ENCODE data around the gene NOTCH4.
A peak's percentile ranks its signal among the peaks of the same experiment; 100 is the strongest.

NOTCH4 gene

DNA sequence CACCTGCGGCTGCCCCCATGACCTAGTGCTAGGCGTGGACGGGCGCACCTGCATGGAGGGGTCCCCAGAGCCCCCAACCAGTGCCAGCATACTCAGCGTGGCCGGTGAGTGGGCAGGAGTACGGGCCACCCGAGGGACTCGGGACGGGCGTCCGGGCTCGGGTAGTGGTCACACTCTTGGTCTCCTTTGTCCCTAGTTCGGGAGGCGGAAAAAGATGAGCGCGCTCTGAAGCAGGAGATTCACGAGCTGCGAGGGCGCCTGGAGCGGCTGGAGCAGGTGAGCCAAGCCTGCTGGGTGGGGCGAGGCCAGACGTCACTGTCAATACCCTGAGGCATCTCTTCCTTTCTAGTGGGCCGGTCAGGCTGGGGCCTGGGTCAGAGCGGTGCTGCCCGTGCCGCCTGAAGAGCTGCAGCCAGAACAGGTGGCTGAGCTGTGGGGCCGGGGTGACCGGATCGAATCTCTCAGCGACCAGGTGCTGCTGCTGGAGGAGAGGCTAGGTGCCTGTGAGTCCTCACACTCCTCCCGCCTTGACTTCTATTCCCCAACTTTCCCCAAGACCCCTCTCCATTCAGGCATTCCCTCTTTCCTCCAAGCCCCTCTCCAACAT lies 56.6 kb downstream of the NOTCH4 start:
- no peak for DNase-seq (ENCODE audit: low spot score in 2 of 2)
- Histone ChIP-seq H3K27me3 (ENCODE audit: low read depth) (no peaks in the 10 kb centered on the region), H3K4me3 (no peak overlapping the region), H3K36me3 (replicated peaks) (peaks cover 52% of the 10 kb centered on the region), H3K4me1 (no peaks in the 10 kb centered on the region), H3K9me3 (no peaks in the 10 kb centered on the region)
- in situ Hi-C loops (cut with MboI; ENCODE audit: low sequenced_read_pairs): no loop called here

DNA sequence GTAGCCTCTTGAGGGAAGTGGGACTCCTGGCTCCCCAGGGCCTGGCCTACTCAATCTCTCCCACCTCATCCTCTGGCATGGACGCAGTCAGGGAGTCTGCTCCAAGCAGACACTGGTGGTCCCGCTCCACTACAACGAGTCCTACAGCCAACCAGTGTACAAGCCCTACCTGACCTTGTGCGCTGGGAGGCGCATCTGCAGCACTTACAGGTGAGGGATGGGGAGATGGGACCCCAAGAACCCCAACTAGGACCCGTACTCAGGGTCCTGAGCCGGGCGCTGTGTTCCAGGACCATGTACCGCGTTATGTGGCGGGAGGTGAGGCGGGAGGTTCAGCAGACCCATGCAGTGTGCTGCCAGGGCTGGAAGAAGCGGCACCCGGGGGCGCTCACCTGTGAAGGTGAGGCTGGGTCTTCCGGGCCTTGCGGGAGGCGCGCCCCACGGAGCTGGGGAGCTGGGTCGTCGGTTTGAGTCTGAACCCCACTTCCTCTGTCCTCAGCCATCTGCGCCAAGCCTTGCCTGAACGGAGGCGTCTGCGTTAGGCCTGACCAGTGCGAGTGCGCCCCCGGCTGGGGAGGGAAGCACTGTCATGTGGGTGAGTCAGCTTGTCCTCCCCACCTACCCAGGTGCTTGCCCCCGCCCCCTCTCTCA lies 57.3 kb downstream of the NOTCH4 start:
- no peak overlapping the region for H3K4me3 ChIP-seq
- no peak for DNase-seq (ENCODE audit: low spot score in 2 of 2)
- no peaks in the 10 kb centered on the region for H3K9me3 ChIP-seq
- no peaks in the 10 kb centered on the region for H3K27me3 ChIP-seq (ENCODE audit: low read depth)
- H3K4me1 ChIP-seq: no peaks in the 10 kb centered on the region
- peaks cover 52% of the 10 kb centered on the region for H3K36me3 ChIP-seq (replicated peaks)
- in situ Hi-C loops (cut with MboI; ENCODE audit: low sequenced_read_pairs): no loop called here

DNA sequence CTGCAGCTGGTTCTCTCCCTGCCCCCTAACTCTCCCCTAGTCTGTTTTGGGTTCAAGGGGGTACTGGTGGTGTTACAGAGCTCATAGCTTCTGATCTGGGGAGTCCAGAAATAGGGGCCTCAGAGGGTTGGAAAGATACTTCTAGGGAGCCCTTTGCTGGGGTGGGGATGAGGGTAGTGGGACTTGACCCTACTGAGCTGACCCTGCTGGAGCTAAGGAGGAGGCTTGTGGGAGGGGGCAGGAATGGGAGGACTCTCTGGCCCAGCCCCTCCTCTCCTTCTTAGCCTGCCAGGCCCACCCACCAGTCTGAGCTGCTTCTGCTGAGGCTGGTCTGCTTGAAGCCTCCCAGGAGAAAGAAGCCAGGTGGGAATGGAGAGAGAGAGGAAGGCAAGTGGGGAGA lies 59.6 kb downstream of the NOTCH4 start, which contains the start of gene EGFL8:
Gene EGFL8, plus strand, starts transcription at position 301 of the 400 bp plus-strand sequence. CDS start 1,571 bp downstream, outside the sequence.
- Histone ChIP-seq H3K4me3 (no peak within 1 kb of the TSS), H3K36me3 (replicated peaks) (peaks cover 37% of the 10 kb centered on the region), H3K27me3 (ENCODE audit: low read depth) (no peaks in the 10 kb centered on the region), H3K9me3 (no peaks in the 10 kb centered on the region), H3K4me1 (no peaks in the 10 kb centered on the region)
- in situ Hi-C loops (cut with MboI; ENCODE audit: low sequenced_read_pairs): no loop called here
- no peak for DNase-seq (ENCODE audit: low spot score in 2 of 2)

DNA sequence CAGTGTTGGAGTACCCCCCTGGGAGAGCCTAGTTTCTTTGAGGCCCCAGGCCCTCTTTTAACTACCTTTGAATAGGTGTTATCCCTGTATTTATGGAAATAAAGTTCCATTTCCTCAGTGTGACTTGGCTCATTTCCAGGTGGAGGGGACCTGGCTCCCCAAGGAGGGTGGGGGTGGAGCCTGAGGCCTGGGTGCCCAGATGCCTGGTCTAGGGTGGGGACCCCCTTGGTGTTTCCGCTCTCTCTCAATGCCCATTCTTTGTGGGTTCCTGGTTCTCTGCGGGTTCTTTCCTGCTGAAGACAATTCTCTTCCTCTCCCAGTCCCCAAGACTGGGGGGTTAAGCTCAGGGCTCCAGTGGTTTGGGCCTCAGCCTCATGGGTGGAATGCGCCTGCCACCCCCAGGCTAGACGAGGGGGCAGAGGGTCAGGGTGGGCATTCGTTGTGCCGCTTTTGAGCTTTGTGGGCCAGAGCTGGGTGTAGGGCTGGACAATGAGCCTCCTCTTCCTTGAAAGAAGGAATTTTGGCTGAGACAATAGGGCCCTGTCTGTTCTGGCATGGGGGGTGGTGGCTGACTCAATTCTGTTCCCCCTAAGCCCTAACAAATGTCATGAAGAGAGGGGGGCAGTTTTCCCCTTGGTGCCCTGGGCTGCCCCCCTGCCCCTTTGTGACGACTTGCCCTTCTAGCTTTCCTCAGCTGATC lies 60.2 kb downstream of the NOTCH4 start:
- Histone ChIP-seq H3K4me3 (no peak overlapping the region), H3K9me3 (no peaks in the 10 kb centered on the region), H3K27me3 (ENCODE audit: low read depth) (no peaks in the 10 kb centered on the region), H3K4me1 (no peaks in the 10 kb centered on the region), H3K36me3 (replicated peaks) (peaks cover 35% of the 10 kb centered on the region)
- DNase-seq (ENCODE audit: low spot score in 2 of 2): no peak
- in situ Hi-C loops (cut with MboI; ENCODE audit: low sequenced_read_pairs): no loop called here

DNA sequence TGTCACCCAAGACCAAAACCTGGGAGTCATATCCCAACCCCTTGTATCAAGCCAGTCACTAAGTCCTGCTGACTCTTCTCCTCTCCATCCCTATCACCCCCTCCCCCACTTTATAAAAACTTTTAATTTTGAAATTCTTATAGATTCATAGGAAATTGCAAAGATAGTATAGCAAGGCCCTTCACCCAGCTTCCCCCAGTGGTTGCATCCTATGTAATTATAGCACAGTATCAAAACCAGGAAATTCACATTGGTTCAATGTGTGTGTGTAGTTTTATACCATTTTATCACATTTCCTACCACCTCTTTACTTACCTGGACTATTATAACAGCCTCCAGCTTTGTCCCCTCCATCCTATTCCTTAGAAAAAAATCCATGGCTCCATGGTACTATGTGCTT lies 65.8 kb downstream of the NOTCH4 start:
- Histone ChIP-seq H3K4me3 (no peak overlapping the region), H3K27me3 (ENCODE audit: low read depth) (no peaks in the 10 kb centered on the region), H3K36me3 (replicated peaks) (peaks cover 37% of the 10 kb centered on the region), H3K9me3 (no peaks in the 10 kb centered on the region), H3K4me1 (peaks cover 8% of the 10 kb centered on the region)
- in situ Hi-C loops (cut with MboI; ENCODE audit: low sequenced_read_pairs): no loop called here
- no peak for DNase-seq (ENCODE audit: low spot score in 2 of 2)

DNA sequence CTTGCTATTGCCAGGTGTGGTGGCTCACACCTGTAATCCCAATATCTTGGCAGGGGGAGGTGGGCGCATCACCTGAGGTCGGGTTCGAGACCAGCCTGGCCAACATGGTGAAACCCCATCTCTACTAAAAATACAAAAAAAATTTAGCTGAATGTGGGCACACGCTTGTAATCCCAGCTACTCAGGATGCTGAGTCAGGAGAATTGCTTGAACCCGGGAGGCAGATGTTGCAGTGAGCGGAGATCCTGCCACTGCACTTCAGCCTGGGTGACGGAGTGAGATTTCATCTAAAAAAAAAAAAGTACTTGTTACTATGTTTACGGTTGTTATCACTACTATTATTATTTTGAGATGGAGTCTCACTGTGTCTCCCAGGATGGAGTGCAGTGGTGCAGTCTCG lies 67.0 kb downstream of the NOTCH4 start:
- Histone ChIP-seq H3K4me3 (no peak overlapping the region), H3K4me1 (peaks cover 9% of the 10 kb centered on the region), H3K27me3 (ENCODE audit: low read depth) (no peaks in the 10 kb centered on the region), H3K36me3 (replicated peaks) (peaks cover 33% of the 10 kb centered on the region), H3K9me3 (no peaks in the 10 kb centered on the region)
- in situ Hi-C loops (cut with MboI; ENCODE audit: low sequenced_read_pairs): no loop called here
- no peak for DNase-seq (ENCODE audit: low spot score in 2 of 2)

DNA sequence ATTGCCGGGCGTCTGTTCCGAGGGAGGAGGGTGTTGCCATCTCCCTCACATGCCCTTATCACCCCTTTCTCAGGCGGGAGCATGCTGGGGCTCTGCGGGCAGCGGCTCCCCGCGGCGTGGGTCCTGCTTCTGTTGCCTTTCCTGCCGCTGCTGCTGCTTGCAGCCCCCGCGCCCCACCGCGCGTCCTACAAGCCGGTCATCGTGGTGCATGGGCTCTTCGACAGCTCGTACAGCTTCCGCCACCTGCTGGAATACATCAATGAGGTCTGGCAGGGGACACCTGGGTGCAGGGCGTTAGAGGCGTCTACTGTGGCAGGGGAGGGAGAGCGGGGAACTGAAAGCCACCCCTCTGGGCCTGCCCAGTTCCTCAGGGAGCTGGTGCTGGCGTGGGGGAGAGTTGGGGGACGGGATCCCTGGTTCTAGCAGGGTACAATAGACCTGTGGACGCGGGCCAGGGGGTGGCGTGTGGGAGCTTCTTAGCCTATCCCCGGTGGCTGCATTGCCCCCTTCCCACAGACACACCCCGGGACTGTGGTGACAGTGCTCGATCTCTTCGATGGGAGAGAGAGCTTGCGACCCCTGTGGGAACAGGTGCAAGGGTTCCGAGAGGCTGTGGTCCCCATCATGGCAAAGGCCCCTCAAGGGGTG lies 69.2 kb downstream of the NOTCH4 start:
- Histone ChIP-seq H3K4me3 (peak overlapping the region; percentile 87), H3K27me3 (ENCODE audit: low read depth) (no peaks in the 10 kb centered on the region), H3K4me1 (peaks cover 9% of the 10 kb centered on the region), H3K9me3 (no peaks in the 10 kb centered on the region), H3K36me3 (replicated peaks) (peaks cover 33% of the 10 kb centered on the region)
- in situ Hi-C loops (cut with MboI; ENCODE audit: low sequenced_read_pairs): no loop called here
- peak; percentile 61 to 79 for DNase-seq (ENCODE audit: low spot score in 2 of 2)

DNA sequence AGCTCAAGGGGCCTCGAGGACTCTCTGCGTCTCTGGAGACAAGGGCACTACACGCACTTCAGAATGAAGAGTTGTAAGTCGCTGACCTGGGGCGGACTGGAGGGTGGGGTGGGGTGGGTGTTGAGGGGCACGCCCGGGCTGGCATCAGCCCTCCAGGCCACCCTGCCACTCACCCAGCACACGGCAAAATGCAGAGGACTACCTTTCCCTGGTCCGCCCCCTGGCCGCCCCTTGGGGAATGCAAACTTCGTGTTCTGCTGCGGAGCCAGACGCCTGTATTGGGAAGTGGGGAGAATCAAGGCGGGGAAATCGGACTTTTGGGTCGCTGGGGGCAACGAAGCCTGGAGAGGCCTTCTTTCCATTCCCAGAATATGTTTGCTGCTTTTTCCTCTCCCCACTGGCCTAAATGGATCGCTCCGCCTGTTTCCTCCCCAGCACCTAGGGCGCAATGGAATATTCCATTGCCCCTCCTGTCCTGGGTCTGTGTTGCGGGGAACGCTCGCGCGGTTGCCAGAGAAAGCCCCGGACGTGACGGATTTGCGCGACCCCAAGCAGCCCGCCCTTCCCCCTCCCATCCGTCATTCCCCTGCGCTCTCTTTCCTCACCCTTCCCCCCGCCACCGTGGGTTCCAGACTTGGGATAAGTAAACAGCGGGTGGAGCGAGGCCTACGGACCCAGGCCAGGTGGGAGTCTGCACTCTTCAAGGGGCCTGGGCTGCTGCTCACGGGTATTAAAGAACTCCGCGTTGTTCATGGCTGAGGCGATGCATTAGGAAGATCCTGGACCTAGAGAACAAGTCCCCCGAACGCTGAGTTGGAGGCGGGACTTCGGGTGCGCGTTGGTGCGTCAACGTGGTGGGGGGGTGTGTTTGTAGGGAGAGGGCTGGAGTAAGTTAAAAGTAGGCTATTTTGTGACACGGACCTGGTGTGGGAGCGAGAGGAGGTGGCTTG lies 70.0 kb downstream of the NOTCH4 start, which contains the start of gene PPT2:
Gene PPT2, plus strand, starts transcription at position 578 of the 950 bp plus-strand sequence. CDS start 454 bp downstream, outside the sequence.
- Histone ChIP-seq H3K4me1 (peaks cover 9% of the 10 kb centered on the region), H3K27me3 (ENCODE audit: low read depth) (no peaks in the 10 kb centered on the region), H3K36me3 (replicated peaks) (peaks cover 30% of the 10 kb centered on the region), H3K9me3 (no peaks in the 10 kb centered on the region), H3K4me3 (peak within 1 kb of the TSS; percentile 87)
- in situ Hi-C loops (cut with MboI; ENCODE audit: low sequenced_read_pairs): no loop called here
- DNase-seq (ENCODE audit: low spot score in 2 of 2): peak; percentile 87 to 94

DNA sequence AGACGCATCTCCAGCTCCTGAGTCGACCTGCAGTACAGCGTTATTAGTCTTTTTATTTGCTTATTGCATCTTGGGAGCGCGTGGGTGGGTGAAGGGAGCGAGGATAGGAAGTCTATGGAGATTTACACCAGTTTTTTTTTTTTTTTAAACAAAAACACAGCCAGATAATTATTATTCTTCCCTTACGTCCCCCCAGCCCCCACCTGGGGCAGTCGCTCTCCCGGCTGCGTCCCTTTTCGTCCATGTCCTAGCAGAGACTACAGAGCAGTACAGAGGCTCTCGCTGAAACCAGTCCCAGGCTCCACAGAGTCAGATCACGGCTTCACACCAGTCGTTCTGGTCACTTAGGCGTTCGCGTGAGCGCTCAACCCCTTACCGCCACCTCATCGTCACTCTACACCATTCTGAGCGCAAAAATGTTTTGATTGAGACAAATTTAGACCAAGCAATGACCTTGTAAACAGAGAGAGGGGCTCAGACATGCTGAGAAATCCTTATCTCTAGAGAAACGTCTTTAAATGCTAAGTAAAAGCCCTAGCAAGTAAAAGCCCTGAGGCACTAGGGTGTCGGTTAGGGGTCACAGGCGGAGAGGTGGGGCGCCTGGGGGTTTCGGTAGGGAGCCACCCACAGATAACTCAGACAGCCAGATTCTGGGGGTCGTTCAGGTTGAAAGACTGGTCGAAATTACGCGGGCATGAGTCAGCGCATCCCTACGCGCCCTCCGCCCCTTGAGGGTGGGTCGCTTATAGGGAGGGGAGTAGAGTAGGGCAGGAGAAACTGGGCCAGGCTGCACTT lies 70.9 kb downstream of the NOTCH4 start:
- H3K36me3 ChIP-seq (replicated peaks): peaks cover 22% of the 10 kb centered on the region
- in situ Hi-C loops (cut with MboI; ENCODE audit: low sequenced_read_pairs): no loop called here
- peak overlapping the region; percentile 87 for H3K4me3 ChIP-seq
- no peak for DNase-seq (ENCODE audit: low spot score in 2 of 2)
- no peaks in the 10 kb centered on the region for H3K27me3 ChIP-seq (ENCODE audit: low read depth)
- H3K9me3 ChIP-seq: no peaks in the 10 kb centered on the region
- peaks cover 9% of the 10 kb centered on the region for H3K4me1 ChIP-seq

DNA sequence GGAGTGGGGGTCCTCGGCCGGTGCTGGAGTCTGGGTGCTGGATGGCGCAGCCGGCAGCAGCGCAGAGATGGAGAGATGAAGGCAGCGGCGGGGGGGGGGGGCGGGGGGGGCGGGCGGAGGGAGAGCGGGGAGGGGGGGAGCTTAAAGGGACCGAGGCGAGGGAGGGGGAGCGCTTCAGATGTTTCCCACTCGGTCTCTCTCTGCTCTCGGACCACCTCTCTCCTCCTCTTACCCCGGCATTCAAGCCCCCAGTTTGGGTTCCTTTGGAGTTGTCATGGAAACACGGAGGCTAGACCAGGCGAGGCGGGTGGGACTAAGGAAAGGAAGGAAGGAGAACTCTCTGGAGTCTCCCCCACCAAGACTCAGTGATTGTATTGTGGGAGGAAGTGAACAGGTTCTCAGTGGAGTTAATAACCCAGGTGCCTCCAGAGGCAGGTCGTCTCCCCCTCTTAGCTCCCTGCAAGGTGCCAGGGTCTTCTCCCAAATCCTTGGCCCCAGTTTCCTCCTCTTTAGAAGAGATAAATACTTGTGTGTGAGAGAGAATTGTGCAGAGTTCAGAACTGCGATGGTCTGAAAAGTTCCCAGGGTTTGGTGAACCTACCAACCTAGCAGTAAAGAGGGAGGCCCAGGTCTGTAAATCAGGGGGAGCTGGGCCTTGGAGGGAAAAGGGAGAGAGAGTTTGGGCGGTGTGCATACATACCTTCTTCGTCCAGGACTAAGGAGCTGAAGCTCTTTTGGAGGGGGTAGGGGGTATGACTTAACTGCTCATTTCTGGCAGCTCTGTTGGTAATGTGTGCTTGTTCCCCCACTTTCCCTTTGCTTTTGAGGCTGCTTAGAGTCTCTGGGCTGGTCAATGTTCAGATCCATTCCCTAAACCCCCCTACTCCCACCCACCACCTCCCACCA lies 71.8 kb downstream of the NOTCH4 start, which contains the start of gene PRRT1:
Gene PRRT1, minus strand, starts transcription at position 77 of the 906 bp plus-strand sequence. CDS start 112 bp downstream, outside the sequence.
- in situ Hi-C loops (cut with MboI; ENCODE audit: low sequenced_read_pairs): no loop called here
- Histone ChIP-seq H3K4me1 (peaks cover 9% of the 10 kb centered on the region), H3K27me3 (ENCODE audit: low read depth) (no peaks in the 10 kb centered on the region), H3K4me3 (no peak within 1 kb of the TSS), H3K9me3 (no peaks in the 10 kb centered on the region), H3K36me3 (replicated peaks) (peaks cover 13% of the 10 kb centered on the region)
- DNase-seq (ENCODE audit: low spot score in 2 of 2): no peak

DNA sequence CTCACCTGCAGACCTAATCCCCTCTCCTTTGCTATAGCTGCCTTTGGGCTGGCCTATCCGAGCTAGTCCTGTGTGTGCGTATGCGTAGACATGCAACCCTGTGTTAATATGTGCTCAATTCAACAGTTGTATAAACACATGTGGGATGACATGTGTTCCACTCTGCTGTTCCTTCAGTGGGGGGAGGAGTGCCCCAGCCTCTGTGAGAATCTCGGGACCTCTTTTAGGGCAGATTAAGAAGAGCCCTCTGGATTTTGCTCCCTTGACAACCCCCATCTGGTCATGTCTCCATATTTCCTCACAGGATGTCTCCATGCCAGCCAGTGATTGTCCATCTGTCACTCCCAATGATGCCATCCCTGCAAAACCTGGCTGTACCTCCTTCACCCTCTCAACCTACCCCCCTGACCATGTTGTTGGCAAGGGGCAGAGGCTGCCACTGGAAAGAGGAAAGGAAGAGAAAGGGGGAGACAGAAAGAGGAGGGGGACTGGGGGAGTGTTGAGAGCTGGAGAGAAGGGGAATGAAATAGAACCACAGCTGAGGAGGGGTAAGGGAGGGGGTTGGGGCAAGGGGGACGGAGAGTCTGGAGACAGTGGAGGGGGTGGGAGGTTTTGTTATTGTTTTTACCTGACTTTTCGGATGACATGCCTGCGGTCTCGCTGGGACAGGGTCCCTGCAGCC lies 72.5 kb downstream of the NOTCH4 start:
- Histone ChIP-seq H3K36me3 (replicated peaks) (peaks cover 5% of the 10 kb centered on the region; the same call in 1 of the 2 replicates), H3K27me3 (ENCODE audit: low read depth) (peaks cover under 1% of the 10 kb centered on the region; the same call in 1 of the 2 replicates), H3K4me3 (no peak overlapping the region), H3K4me1 (peaks cover 9% of the 10 kb centered on the region), H3K9me3 (no peaks in the 10 kb centered on the region)
- DNase-seq (ENCODE audit: low spot score in 2 of 2): no peak
- in situ Hi-C loops (cut with MboI; ENCODE audit: low sequenced_read_pairs): no loop called here
